Activated naive CD8-positive, alpha-beta T cell treated with anti-CD3 and anti-CD28 coated beads, Interleukin-2, amount 50 U/mL, for 24 hours (primary cell): ENCODE data around the gene SCAI.
"Not testable (repeated sequence)": the region's sequence is repeated elsewhere in the genome, so short reads cannot be mapped to it uniquely, and the experiment has no call there.

Experiments
- ATAC-seq: fragments of 150-1000 bp; cut with Tn5 transposase; one replicate; pipeline ENCODE4 v1.10.0; 2021
- DNase-seq: peaks from one replicate; pipeline ENCODE4 v3.0.0; 2021
- H3K27ac Mint-ChIP-seq: one replicate; pipeline ENCODE4 v1.8.0; 2021; ENCODE audit warnings: mild to moderate bottlenecking, mixed read lengths
- H3K27me3 Mint-ChIP-seq: one replicate; pipeline ENCODE4 v1.8.0; 2021; ENCODE audit warnings: mixed read lengths
- H3K36me3 Mint-ChIP-seq: one replicate; pipeline ENCODE4 v1.8.0; 2021; ENCODE audit warnings: low read depth, mixed read lengths
- H3K4me1 Mint-ChIP-seq: one replicate; pipeline ENCODE4 v1.8.0; 2021; ENCODE audit warnings: mixed read lengths
- H3K4me3 Mint-ChIP-seq: one replicate; pipeline ENCODE4 v1.8.0; 2021; ENCODE audit warnings: mild to moderate bottlenecking, moderate library complexity, mixed read lengths
- H3K9me3 Mint-ChIP-seq: one replicate; pipeline ENCODE4 v1.8.0; 2021; ENCODE audit warnings: mixed read lengths

Gene SCAI

DNA sequence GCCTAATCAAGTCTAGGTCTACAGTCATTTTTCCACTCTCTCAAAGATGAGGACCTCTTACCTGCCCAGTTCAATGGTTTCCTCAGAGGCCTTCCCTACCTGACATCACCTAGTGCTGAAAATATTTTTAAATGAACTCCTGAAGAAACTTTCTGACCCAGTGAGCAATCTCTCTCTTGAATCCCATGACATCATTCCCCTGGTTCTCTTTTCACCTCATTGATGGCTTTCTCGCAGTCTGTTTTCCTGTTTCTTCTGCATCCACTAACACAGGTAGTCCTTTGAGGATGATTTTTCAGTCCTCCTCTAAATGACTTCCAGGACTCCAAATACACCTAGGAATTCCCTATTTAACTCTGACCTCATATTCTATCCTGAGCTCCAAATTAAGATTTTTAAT is 40.3 kb downstream of the SCAI start:
- DNase-seq: no peak
- Mint-ChIP-seq H3K4me3 (no peak overlapping the region), H3K27me3 (no peaks in the 10 kb centered on the region), H3K36me3 (no peaks in the 10 kb centered on the region), H3K27ac (no peak overlapping the region), H3K9me3 (no peaks in the 10 kb centered on the region), H3K4me1 (no peaks in the 10 kb centered on the region)
- ATAC-seq: no peak

DNA sequence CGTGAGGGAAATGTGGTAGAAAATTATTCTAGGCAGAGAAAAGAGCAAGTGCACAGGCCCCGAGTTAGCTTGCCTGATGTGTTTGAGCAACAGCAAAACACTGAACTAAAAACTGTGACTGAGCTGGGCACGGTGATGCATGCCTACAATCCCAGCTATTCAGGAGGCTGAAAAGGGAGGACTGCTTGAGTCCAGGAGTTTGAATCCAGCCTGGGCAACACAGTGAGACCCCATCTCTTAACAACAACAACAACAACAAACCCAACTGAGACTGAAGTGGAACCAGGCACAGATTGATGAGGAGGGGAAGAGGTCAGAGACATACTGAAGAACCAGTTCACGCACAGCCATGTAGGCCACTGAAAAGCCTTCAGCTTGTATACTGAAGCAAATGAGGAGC is 42.5 kb downstream of the SCAI start:
- ATAC-seq: no peak
- peaks cover 7% of the 10 kb centered on the region for H3K36me3 Mint-ChIP-seq

DNA sequence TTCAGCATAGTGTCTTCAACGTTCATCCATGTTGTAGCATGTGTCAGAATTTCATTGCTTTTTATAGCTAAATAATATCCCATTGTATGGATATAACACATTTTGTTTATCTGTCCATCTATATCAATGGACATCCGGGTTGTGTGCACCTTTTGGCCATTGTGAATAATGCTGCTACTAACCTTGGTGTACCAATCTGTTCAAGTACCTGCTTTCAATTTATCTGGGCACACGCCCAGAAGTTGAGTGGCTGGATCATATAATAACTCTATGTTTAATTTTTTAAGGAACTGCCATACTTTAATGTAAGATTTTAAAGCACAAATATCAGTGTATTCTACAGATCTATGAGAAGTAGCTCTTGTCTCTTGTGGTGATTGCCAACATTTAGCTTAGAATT is 43.5 kb downstream of the SCAI start:
- Mint-ChIP-seq H3K36me3 (peaks cover 12% of the 10 kb centered on the region), H3K4me3 (no peak overlapping the region), H3K9me3 (peaks cover 5% of the 10 kb centered on the region), H3K27ac (no peak overlapping the region), H3K27me3 (no peaks in the 10 kb centered on the region), H3K4me1 (no peaks in the 10 kb centered on the region)
- no peak for ATAC-seq
- DNase-seq: no peak

More for the DNA sequence above, 42.5 kb downstream of the SCAI start:
- Mint-ChIP-seq H3K4me1 (no peaks in the 10 kb centered on the region), H3K27me3 (no peaks in the 10 kb centered on the region), H3K4me3 (no peak overlapping the region), H3K27ac (no peak overlapping the region), H3K9me3 (peaks cover 5% of the 10 kb centered on the region)
- DNase-seq: no peak

- no peaks in the 10 kb centered on the region for H3K27me3 Mint-ChIP-seq
- DNase-seq (no peak), ATAC-seq (no peak)
- no peak overlapping the region for H3K4me3 Mint-ChIP-seq
- no peak overlapping the region for H3K27ac Mint-ChIP-seq
- peaks cover 17% of the 10 kb centered on the region for H3K36me3 Mint-ChIP-seq
- H3K9me3 Mint-ChIP-seq: peaks cover 5% of the 10 kb centered on the region
- no peaks in the 10 kb centered on the region for H3K4me1 Mint-ChIP-seq
Observed at GRCh38 chr9:125095821-125096443, 47.4 kb downstream of the SCAI start.

DNA sequence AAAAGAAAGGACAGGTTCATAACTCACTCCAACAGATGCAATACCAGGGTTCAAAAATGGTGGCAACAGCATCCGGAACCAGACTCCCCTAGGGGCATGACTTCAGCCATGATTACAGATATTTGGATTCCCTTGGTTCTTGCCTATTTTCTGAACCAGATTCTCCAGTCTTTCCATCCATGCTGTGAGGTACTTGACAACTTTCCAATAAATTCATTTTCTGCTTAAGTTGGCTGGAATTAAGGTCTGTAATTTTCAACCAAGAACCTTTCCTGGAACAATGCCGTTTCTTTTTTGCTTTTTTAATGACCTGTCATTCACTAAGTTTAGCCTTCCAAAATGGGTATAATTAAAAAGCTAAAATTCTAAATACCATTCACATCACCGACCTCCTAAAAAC is 52.2 kb downstream of the SCAI start:
- Mint-ChIP-seq H3K27me3 (no peaks in the 10 kb centered on the region), H3K36me3 (peaks cover 13% of the 10 kb centered on the region), H3K27ac (no peak overlapping the region), H3K4me3 (no peak overlapping the region), H3K9me3 (no peaks in the 10 kb centered on the region), H3K4me1 (peaks cover under 1% of the 10 kb centered on the region)
- no peak for DNase-seq
- ATAC-seq: no peak

GRCh38 chr9:125089331-125089730 is 54.0 kb downstream of the SCAI start:
- ATAC-seq (no peak), DNase-seq (no peak)
- Mint-ChIP-seq H3K27ac (no peak overlapping the region), H3K27me3 (no peaks in the 10 kb centered on the region), H3K9me3 (no peaks in the 10 kb centered on the region), H3K36me3 (peaks cover 6% of the 10 kb centered on the region), H3K4me1 (peaks cover 2% of the 10 kb centered on the region), H3K4me3 (no peak overlapping the region)

DNA sequence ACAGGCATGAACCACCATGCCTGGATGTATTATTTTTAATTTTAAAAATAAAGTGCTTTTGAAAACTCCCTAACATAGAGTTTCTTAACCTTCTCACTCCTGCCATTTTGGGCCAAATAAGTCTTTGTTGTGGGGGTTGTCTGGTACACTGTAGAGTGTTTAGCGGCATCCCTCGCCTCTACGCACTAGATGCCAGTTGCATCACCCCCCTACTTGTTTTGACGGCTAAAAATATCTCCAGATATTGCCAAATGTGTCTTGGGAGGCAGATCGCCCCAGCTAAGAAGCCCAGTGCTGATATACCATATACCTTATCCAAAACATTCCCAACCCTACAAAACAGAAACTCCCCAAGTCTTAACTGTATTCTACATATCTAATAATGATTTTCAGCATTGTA is 54.6 kb downstream of the SCAI start:
- no peak for DNase-seq
- Mint-ChIP-seq H3K4me1 (peaks cover 2% of the 10 kb centered on the region), H3K4me3 (no peak overlapping the region), H3K9me3 (no peaks in the 10 kb centered on the region), H3K27me3 (no peaks in the 10 kb centered on the region), H3K36me3 (peaks cover 5% of the 10 kb centered on the region), H3K27ac (no peak overlapping the region)
- ATAC-seq: no peak

- Mint-ChIP-seq H3K4me1 (peaks cover 2% of the 10 kb centered on the region), H3K4me3 (no peak overlapping the region), H3K9me3 (peaks cover 17% of the 10 kb centered on the region), H3K36me3 (peaks cover 27% of the 10 kb centered on the region), H3K27me3 (no peaks in the 10 kb centered on the region), H3K27ac (no peak overlapping the region)
- ATAC-seq (no peak), DNase-seq (no peak)
Observed at GRCh38 chr9:125085703-125086477, 57.4 kb downstream of the SCAI start.

DNA sequence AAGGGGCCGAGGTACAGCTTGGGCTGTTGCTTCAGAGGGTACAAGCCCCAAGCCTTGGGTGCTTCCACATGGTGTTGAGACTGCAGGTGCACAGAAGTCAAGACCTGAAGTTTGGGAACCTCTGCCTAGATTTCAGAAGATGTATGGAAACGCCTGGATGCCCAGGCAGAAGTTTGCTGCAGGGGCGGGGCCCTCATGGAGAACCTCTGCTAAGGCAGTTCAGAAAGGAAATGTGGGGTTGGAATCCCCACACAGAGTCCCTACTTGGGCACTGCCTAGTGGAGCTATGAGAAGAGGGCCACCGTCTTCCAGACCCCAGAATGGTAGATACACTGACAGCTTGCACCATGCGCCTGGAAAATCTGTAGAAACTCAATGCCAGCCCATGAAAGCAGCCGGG is 61.1 kb downstream of the SCAI start:
- Mint-ChIP-seq H3K9me3 (peaks cover 20% of the 10 kb centered on the region), H3K36me3 (peaks cover 30% of the 10 kb centered on the region)
- H3K27me3 Mint-ChIP-seq, H3K4me1 Mint-ChIP-seq, H3K27ac Mint-ChIP-seq, DNase-seq, H3K4me3 Mint-ChIP-seq, ATAC-seq: not testable (repeated sequence)

DNA sequence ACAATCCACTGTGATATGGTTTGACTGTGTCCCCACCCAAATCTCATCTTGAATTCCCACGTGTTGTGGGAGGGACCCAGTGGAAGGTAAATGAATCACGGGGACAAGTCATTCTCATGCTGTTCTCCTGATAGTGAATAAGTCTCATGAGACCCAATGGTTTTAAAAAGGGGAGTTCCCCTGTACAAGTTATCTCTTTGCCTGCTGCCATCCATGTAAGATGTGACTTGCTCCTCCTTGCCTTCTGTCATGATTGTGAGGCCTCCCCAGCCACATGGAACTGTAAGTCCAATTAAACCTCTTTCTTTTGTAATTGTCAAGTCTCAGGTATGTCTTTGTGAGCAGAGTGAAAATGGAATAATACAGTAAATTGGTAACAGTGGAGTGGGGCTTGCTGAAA is 62.5 kb downstream of the SCAI start:
- not testable (repeated sequence) for ATAC-seq, H3K4me3 Mint-ChIP-seq
- peaks cover 30% of the 10 kb centered on the region for H3K36me3 Mint-ChIP-seq

GRCh38 chr9:125079931-125080330 is 63.4 kb downstream of the SCAI start:
- no peaks in the 10 kb centered on the region for H3K4me1 Mint-ChIP-seq
- no peaks in the 10 kb centered on the region for H3K27me3 Mint-ChIP-seq
- ATAC-seq (no peak), DNase-seq (no peak)
- H3K4me3 Mint-ChIP-seq: no peak overlapping the region
- H3K27ac Mint-ChIP-seq: no peak overlapping the region
- H3K9me3 Mint-ChIP-seq: peaks cover 20% of the 10 kb centered on the region
- peaks cover 30% of the 10 kb centered on the region for H3K36me3 Mint-ChIP-seq

More for the DNA sequence above, 62.5 kb downstream of the SCAI start:
- not testable (repeated sequence) for H3K27me3 Mint-ChIP-seq, H3K4me1 Mint-ChIP-seq, H3K27ac Mint-ChIP-seq, DNase-seq
- peaks cover 20% of the 10 kb centered on the region for H3K9me3 Mint-ChIP-seq

GRCh38 chr9:125075997-125076396 is 67.3 kb downstream of the SCAI start:
- DNase-seq (no peak), ATAC-seq (no peak)
- peaks cover 4% of the 10 kb centered on the region for H3K9me3 Mint-ChIP-seq
- peaks cover 4% of the 10 kb centered on the region for H3K36me3 Mint-ChIP-seq
- H3K27ac Mint-ChIP-seq: no peak overlapping the region
- H3K27me3 Mint-ChIP-seq: no peaks in the 10 kb centered on the region
- no peak overlapping the region for H3K4me3 Mint-ChIP-seq
- H3K4me1 Mint-ChIP-seq: no peaks in the 10 kb centered on the region

- no peaks in the 10 kb centered on the region for H3K9me3 Mint-ChIP-seq
- ATAC-seq (no peak), DNase-seq (no peak)
- H3K36me3 Mint-ChIP-seq: no peaks in the 10 kb centered on the region
- H3K27ac Mint-ChIP-seq: no peak overlapping the region
- no peak overlapping the region for H3K4me3 Mint-ChIP-seq
- no peaks in the 10 kb centered on the region for H3K27me3 Mint-ChIP-seq
- no peaks in the 10 kb centered on the region for H3K4me1 Mint-ChIP-seq
Observed at GRCh38 chr9:125074976-125075375, 68.4 kb downstream of the SCAI start.

GRCh38 chr9:125066839-125067619 is 76.3 kb downstream of the SCAI start:
- ATAC-seq (no peak), DNase-seq (no peak)
- H3K4me1 Mint-ChIP-seq: no peaks in the 10 kb centered on the region
- H3K27me3 Mint-ChIP-seq: no peaks in the 10 kb centered on the region
- H3K36me3 Mint-ChIP-seq: no peaks in the 10 kb centered on the region
- H3K27ac Mint-ChIP-seq: no peak overlapping the region
- H3K9me3 Mint-ChIP-seq: no peaks in the 10 kb centered on the region
- H3K4me3 Mint-ChIP-seq: no peak overlapping the region

DNA sequence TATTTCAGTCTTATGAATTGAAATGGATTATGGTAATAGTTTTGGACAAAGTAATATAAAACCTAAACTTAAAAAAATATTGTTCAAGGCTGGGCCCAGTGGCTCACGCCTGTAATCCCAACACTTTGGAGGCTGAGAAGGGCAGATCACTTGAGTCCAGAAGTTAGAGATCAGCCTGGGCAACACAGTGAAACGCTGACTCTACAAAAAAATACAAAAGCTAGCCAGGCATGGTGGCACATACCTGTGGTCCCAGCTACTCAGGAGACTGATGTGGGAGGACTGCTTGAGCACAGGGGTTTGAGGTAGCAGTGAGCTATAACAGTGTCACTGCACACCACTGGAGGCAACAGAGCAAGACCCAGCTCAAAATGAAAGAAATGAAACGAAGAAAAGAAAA is 81.9 kb downstream of the SCAI start:
- Mint-ChIP-seq H3K4me1 (no peaks in the 10 kb centered on the region), H3K4me3 (no peak overlapping the region), H3K27ac (no peak overlapping the region), H3K27me3 (no peaks in the 10 kb centered on the region), H3K9me3 (no peaks in the 10 kb centered on the region), H3K36me3 (peaks cover 2% of the 10 kb centered on the region)
- DNase-seq: no peak
- no peak for ATAC-seq
